Suprapubic skin (tissue), 4 donors: Measurements from ENCODE around the gene CCNF. TPM values are rescaled to one million over a fixed set of nuclear protein-coding genes. Genes with fewer than 3 reads are reported as not detected.

Source experiments
- DNase-seq, 2 donors: peaks; one replicate each; pipeline ENCODE4 v3.0.0-alpha.2; 2019; ENCODE audit warnings: low spot score in 2 of 2
- H3K27ac ChIP-seq: fragments of 200-600 bp; sonication (generic); one replicate; pipeline ENCODE4 v1.5.1; 2019
- H3K27me3 ChIP-seq: fragments of 200-600 bp; sonication (generic); one replicate; pipeline ENCODE4 v1.5.1; 2019
- H3K36me3 ChIP-seq: fragments of 200-600 bp; sonication (generic); one replicate; pipeline ENCODE4 v1.5.1; 2019
- H3K4me1 ChIP-seq: fragments of 200-600 bp; sonication (generic); one replicate; pipeline ENCODE4 v1.5.1; 2019
- H3K4me3 ChIP-seq: fragments of 200-600 bp; sonication (generic); one replicate; pipeline ENCODE4 v1.5.1; 2019; ENCODE audit warnings: mild to moderate bottlenecking
- H3K9me3 ChIP-seq: fragments of 200-600 bp; sonication (generic); one replicate; pipeline ENCODE4 v1.5.1; 2019
- EP300 ChIP-seq: sonication (generic); formaldehyde crosslinking; IDR thresholded peaks from one replicate; pipeline ENCODE4 v1.6.1; 2017; ENCODE audit warnings: antibody characterized with exemption
- POLR2A ChIP-seq, 2 donors: fragments of 450-650 bp; IDR thresholded peaks; one replicate each; pipeline ENCODE4 v1.6.1; 2017; ENCODE audit warnings: antibody characterized with exemption in 2 of 2, mild to moderate bottlenecking in 2 of 2, moderate library complexity in 2 of 2
- POLR2AphosphoS5 ChIP-seq, 3 donors: sonication (generic); formaldehyde crosslinking; IDR thresholded peaks; one replicate each; pipeline ENCODE4 v1.6.1; 2017; ENCODE audit warnings: antibody characterized with exemption in 3 of 3
- WGBS: methylation state at CpG from one replicate; pipeline ENCODE4 v1.1.5; 2018; 5-methylcytosine and 5-hydroxymethylcytosine counted together
- total RNA-seq, 4 donors: library from RNA; depleted of rRNA; stranded (reverse); fragments of >200 nt; gene quantifications; one replicate each; pipeline ENCODE4 v1.1.0, GENCODE V29; 2016
- TF ChIP-seq, protein P1 (sequence below), 2 donors: fragments of 200-600 bp in 1 of 2; fragments of 450-650 bp in 1 of 2; sonication (generic) in 1 of 2; IDR thresholded peaks; one replicate each; pipeline ENCODE4 v1.5.1; 2016 to 2019; ENCODE audit warnings: antibody characterized with exemption in 2 of 2, mild to moderate bottlenecking in 1 of 2, moderate library complexity in 1 of 2

CCNF gene
- total RNA-seq, 4 donors from 2014 or later, result 6.8 to 12.4 (median 10.1) TPM

DNA sequence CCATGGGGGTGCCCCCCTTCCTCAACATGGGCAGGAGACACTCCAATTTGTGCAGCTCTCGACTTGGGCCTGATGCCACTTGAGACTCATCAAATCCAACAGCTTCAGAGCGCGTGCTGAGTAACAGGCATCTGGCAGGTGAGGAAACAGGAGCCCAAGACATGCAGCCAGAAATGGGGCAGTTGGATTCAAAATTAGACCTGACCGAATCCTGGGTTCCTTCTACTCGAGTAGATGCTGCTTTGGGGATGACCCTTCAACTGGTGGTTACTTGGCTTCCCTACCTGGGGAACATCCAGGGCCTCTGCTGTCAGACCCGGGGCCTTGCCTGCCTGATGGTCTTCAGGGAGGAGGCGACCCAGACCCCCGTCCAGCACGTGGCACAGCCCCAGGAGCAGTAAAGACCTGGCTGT lies 41.4 kb downstream of the CCNF start:
- peak overlapping the region; percentile 35 for H3K4me3 ChIP-seq
- peaks cover 72% of the 10 kb centered on the region for H3K4me1 ChIP-seq
- H3K9me3 ChIP-seq, result no peaks in the 10 kb centered on the region
- DNase-seq, result no peak
- 39% methylated on average over 2 of the region's 9 CpGs for WGBS
- peaks cover 21% of the 10 kb centered on the region for H3K27me3 ChIP-seq
- no peak overlapping the region for H3K27ac ChIP-seq
- H3K36me3 ChIP-seq, result no peaks in the 10 kb centered on the region
- TF ChIP-seq POLR2A (IDR thresholded peaks at IDR 0.05), result no peak
- no peak for TF ChIP-seq POLR2AphosphoS5 (IDR thresholded peaks at IDR 0.05)
- TF ChIP-seq EP300, result no peak
- TF ChIP-seq, protein P1, sequence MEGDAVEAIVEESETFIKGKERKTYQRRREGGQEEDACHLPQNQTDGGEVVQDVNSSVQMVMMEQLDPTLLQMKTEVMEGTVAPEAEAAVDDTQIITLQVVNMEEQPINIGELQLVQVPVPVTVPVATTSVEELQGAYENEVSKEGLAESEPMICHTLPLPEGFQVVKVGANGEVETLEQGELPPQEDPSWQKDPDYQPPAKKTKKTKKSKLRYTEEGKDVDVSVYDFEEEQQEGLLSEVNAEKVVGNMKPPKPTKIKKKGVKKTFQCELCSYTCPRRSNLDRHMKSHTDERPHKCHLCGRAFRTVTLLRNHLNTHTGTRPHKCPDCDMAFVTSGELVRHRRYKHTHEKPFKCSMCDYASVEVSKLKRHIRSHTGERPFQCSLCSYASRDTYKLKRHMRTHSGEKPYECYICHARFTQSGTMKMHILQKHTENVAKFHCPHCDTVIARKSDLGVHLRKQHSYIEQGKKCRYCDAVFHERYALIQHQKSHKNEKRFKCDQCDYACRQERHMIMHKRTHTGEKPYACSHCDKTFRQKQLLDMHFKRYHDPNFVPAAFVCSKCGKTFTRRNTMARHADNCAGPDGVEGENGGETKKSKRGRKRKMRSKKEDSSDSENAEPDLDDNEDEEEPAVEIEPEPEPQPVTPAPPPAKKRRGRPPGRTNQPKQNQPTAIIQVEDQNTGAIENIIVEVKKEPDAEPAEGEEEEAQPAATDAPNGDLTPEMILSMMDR (IDR thresholded peaks at IDR 0.05), result no peak

DNA sequence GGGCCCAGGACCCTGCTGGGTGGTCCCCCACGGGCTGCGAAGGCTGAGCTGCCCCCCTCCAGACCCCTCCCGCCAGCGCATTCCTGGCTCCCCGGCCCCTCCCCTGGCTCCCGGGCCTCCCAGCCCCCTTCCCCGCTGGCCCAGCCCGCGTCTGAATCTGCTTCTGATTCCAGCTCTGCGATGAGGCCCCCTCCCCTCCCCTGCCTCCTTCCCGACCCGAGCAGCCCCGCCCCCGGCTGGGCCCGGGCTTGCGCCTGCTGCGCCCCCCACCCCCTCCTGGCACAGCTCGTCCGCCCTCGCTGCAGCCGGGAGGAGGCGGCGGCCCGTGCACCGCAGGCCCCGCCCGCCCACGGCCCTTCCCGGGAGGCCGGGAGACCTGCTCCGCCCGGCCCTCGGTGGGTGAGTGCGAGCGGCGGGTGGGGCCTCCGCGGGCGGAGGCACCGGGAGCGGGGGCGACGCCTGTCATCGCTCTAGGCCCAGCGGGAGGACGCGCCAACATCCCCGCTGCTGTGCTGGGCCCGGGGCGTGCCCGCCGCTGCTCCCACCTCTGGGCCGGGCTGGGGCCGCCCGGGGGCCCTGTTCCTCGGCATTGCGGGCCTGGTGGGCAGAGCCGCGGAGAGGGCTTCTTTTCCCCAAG lies 41.9 kb downstream of the CCNF start, which contains the start of gene NTN3:
NTN3 (plus strand) TSS at position 282 of the 637 bp plus-strand sequence. CDS start 405 bp downstream, outside the sequence.
- H3K36me3 ChIP-seq, result no peaks in the 10 kb centered on the region
- H3K4me3 ChIP-seq, result peak within 1 kb of the TSS; percentile 35
- WGBS, result 3% methylated on average over 30 of the region's 59 CpGs
- peaks cover 77% of the 10 kb centered on the region for H3K4me1 ChIP-seq
- TF ChIP-seq POLR2AphosphoS5 (IDR thresholded peaks at IDR 0.05) (no peak), POLR2A (IDR thresholded peaks at IDR 0.05) (no peak), EP300 (no peak)
- TF ChIP-seq, protein P1 (IDR thresholded peaks at IDR 0.05), result no peak
- peaks cover 26% of the 10 kb centered on the region for H3K27me3 ChIP-seq
- H3K27ac ChIP-seq, result no peak within 1 kb of the TSS
- DNase-seq, result no peak
- no peaks in the 10 kb centered on the region for H3K9me3 ChIP-seq

DNA sequence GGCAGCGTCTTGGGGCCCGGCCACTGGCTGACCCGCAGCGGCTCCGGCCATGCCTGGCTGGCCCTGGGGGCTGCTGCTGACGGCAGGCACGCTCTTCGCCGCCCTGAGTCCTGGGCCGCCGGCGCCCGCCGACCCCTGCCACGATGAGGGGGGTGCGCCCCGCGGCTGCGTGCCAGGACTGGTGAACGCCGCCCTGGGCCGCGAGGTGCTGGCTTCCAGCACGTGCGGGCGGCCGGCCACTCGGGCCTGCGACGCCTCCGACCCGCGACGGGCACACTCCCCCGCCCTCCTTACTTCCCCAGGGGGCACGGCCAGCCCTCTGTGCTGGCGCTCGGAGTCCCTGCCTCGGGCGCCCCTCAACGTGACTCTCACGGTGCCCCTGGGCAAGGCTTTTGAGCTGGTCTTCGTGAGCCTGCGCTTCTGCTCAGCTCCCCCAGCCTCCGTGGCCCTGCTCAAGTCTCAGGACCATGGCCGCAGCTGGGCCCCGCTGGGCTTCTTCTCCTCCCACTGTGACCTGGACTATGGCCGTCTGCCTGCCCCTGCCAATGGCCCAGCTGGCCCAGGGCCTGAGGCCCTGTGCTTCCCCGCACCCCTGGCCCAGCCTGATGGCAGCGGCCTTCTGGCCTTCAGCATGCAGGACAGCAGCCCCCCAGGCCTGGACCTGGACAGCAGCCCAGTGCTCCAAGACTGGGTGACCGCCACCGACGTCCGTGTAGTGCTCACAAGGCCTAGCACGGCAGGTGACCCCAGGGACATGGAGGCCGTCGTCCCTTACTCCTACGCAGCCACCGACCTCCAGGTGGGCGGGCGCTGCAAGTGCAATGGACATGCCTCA lies 42.6 kb downstream of the CCNF start:
- Histone ChIP-seq H3K27ac (no peak overlapping the region), H3K27me3 (peaks cover 26% of the 10 kb centered on the region), H3K36me3 (no peaks in the 10 kb centered on the region), H3K9me3 (no peaks in the 10 kb centered on the region), H3K4me1 (peaks cover 80% of the 10 kb centered on the region), H3K4me3 (peak overlapping the region; percentile 35)
- 45% methylated on average over 10 of the region's 61 CpGs for WGBS
- no peak for TF ChIP-seq EP300
- TF ChIP-seq POLR2AphosphoS5 (IDR thresholded peaks at IDR 0.05), result no peak
- no peak for TF ChIP-seq POLR2A (IDR thresholded peaks at IDR 0.05)
- TF ChIP-seq, protein P1 (IDR thresholded peaks at IDR 0.05), result no peak
- DNase-seq, result no peak

DNA sequence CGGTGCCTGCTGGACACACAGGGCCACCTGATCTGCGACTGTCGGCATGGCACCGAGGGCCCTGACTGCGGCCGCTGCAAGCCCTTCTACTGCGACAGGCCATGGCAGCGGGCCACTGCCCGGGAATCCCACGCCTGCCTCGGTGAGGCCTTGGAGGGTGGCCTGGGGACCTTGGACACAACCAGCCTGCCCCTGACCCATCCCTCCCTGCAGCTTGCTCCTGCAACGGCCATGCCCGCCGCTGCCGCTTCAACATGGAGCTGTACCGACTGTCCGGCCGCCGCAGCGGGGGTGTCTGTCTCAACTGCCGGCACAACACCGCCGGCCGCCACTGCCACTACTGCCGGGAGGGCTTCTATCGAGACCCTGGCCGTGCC lies 43.2 kb downstream of the CCNF start:
- Histone ChIP-seq H3K27me3 (peaks cover 23% of the 10 kb centered on the region), H3K4me1 (peaks cover 75% of the 10 kb centered on the region)

More for the DNA sequence above, 43.2 kb downstream of the CCNF start:
- Histone ChIP-seq H3K4me3 (no peak overlapping the region), H3K36me3 (no peaks in the 10 kb centered on the region), H3K27ac (no peak overlapping the region), H3K9me3 (no peaks in the 10 kb centered on the region)
- peak in 1 of 2 donors; percentile 68 for DNase-seq
- 92% methylated on average over 22 of the region's 27 CpGs for WGBS
- TF ChIP-seq EP300 (no peak), POLR2A (IDR thresholded peaks at IDR 0.05) (no peak), POLR2AphosphoS5 (IDR thresholded peaks at IDR 0.05) (no peak)
- TF ChIP-seq, protein P1 (IDR thresholded peaks at IDR 0.05), result no peak
